Endothelial cell of umbilical vein (primary cell): ENCODE measurements around the gene C11orf21. TPM values are rescaled to one million over a fixed set of nuclear protein-coding genes. Genes with fewer than 3 reads are reported as not detected.

Experiments used
- BruUV-seq: library from RNA; stranded (reverse); fragments of 400-500 nt; replicated peaks from 2 replicates; lab custom pipeline; 2021; lab: Mats Ljungman, UMichigan
- CTCF ChIA-PET: fragments of 300-600, 350-600 bp; sonication (Branson Sonifier 250); formaldehyde crosslinking; loops from one replicate; lab custom pipeline; 2021; ENCODE audit warnings: antibody characterized with exemption, inconsistent platforms; lab: Charles Lee
- POLR2A ChIA-PET: fragments of 300-600, 350-600 bp; sonication (Branson Sonifier 250); formaldehyde crosslinking; loops from one replicate; lab custom pipeline; 2021; ENCODE audit warnings: antibody characterized with exemption, inconsistent platforms; lab: Charles Lee
- DNase-seq: peaks from one replicate; pipeline ENCODE4 v3.0.0-alpha.2; 2011; ENCODE audit warnings: low read depth, low spot score
- FAIRE-seq: peaks from 2 replicates; lab custom pipeline; 2011; peaks lifted over from hg19 to GRCh38; lab: Jason Lieb, UNC
- H2AFZ ChIP-seq: 2 replicates; pipeline ENCODE4 v1.6.0; 2012; ENCODE audit warnings: low read depth, low read length, control low read depth, inconsistent platforms
- H3K27ac ChIP-seq: 2 replicates; pipeline ENCODE4 v1.5.1; 2011; ENCODE audit warnings: low read depth, mild to moderate bottlenecking, control low read depth, low read length, moderate library complexity; ENCODE audit not compliant: insufficient read depth
- H3K27me3 ChIP-seq, 2 experiments: 2 replicates each; pipeline versions ENCODE4 v1.6.0 to v1.6.1; 2011; ENCODE audit warnings: low read length in 2 of 2, mixed read lengths in 1 of 2; ENCODE audit not compliant: control insufficient read depth in 2 of 2, insufficient read depth in 2 of 2
- H3K36me3 ChIP-seq, 2 experiments: 2 replicates in 1 of 2; 3 replicates in 1 of 2; pipeline ENCODE4 v1.5.1; 2011; ENCODE audit warnings: low read length in 2 of 2, mild to moderate bottlenecking in 1 of 2, moderate library complexity in 1 of 2; ENCODE audit not compliant: control insufficient read depth in 2 of 2, insufficient read depth in 2 of 2; ENCODE audit errors: extremely low read depth in 1 of 2
- H3K4me1 ChIP-seq: 3 replicates; pipeline ENCODE4 v1.5.1; 2011; ENCODE audit warnings: mild to moderate bottlenecking, low read length; ENCODE audit not compliant: control insufficient read depth, insufficient read depth; ENCODE audit errors: extremely low read depth
- H3K4me2 ChIP-seq: 2 replicates; pipeline ENCODE4 v1.6.1; 2011; ENCODE audit warnings: low read length, control low read depth, mixed read lengths; ENCODE audit not compliant: insufficient read depth
- H3K4me3 ChIP-seq, 3 experiments: fragments of 200-600 bp in 1 of 3; sonication (generic), shearing (Covaris generic) in 1 of 3; replicated peaks in 1 of 3; 2 replicates each; pipeline ENCODE4 v1.5.1; 2011 to 2016; ENCODE audit warnings: control low read depth in 3 of 3, low read length in 3 of 3, mild to moderate bottlenecking in 2 of 3, inconsistent platforms in 1 of 3, low read depth in 1 of 3, moderate library complexity in 1 of 3; ENCODE audit not compliant: insufficient read depth in 1 of 3
- H3K79me2 ChIP-seq: 2 replicates; pipeline ENCODE4 v1.6.0; 2012; ENCODE audit warnings: low read length, inconsistent platforms; ENCODE audit not compliant: control insufficient read depth, insufficient read depth
- H3K9ac ChIP-seq: replicated peaks from 2 replicates; pipeline ENCODE3; 2011; ENCODE audit warnings: low read length, control low read depth; ENCODE audit not compliant: insufficient read depth; ENCODE audit errors: extremely low read depth
- H3K9me1 ChIP-seq: replicated peaks from 3 replicates; pipeline ENCODE4 v1.6.0; 2011; ENCODE audit warnings: mild to moderate bottlenecking, low read length; ENCODE audit not compliant: control insufficient read depth, insufficient read depth; ENCODE audit errors: extremely low read depth
- H3K9me3 ChIP-seq: replicated peaks from 2 replicates; pipeline ENCODE4 v1.5.1; 2012; ENCODE audit warnings: low read length, inconsistent platforms; ENCODE audit not compliant: control insufficient read depth, insufficient read depth
- H4K20me1 ChIP-seq: replicated peaks from 2 replicates; pipeline ENCODE3; 2011; ENCODE audit warnings: mild to moderate bottlenecking, low read length; ENCODE audit not compliant: control insufficient read depth, insufficient read depth; ENCODE audit errors: extremely low read depth
- EZH2 ChIP-seq: IDR thresholded peaks from 2 replicates; pipeline ENCODE4 v1.6.1; 2012; ENCODE audit warnings: borderline replicate concordance, low read depth, mild to moderate bottlenecking, moderate library complexity, low read length, inconsistent platforms; ENCODE audit not compliant: severe bottlenecking
- FOS ChIP-seq: IDR thresholded peaks from 2 replicates; pipeline ENCODE4 v1.6.1; 2011; ENCODE audit warnings: mild to moderate bottlenecking, low read length, moderate library complexity, borderline replicate concordance; ENCODE audit not compliant: insufficient read depth
- GATA2 ChIP-seq: IDR thresholded peaks from 2 replicates; pipeline ENCODE4 v1.7.0; 2011; ENCODE audit warnings: low read depth, mild to moderate bottlenecking, moderate library complexity, mixed read lengths, low read length; ENCODE audit not compliant: insufficient read length, insufficient read depth
- JUN ChIP-seq: IDR thresholded peaks from 2 replicates; pipeline ENCODE4 v1.6.1; 2011; ENCODE audit warnings: borderline replicate concordance, low read depth; ENCODE audit not compliant: insufficient read length, insufficient read depth
- MAX ChIP-seq: IDR thresholded peaks from 2 replicates; pipeline ENCODE4 v1.6.1; 2011; ENCODE audit not compliant: insufficient read depth, insufficient read length
- MYC ChIP-seq: IDR thresholded peaks from one replicate; pipeline ENCODE4 v1.6.1; 2011; ENCODE audit warnings: mild to moderate bottlenecking, low read depth, low read length
- POLR2A ChIP-seq: IDR thresholded peaks from 2 replicates; pipeline ENCODE4 v1.6.1; 2012; ENCODE audit warnings: low read depth, mild to moderate bottlenecking, control low read depth, low read length
- POLR2AphosphoS5 ChIP-seq: IDR thresholded peaks from 2 replicates; pipeline ENCODE4 v1.6.1; 2012; ENCODE audit warnings: low read depth, mild to moderate bottlenecking, control low read depth, low read length, moderate library complexity; ENCODE audit not compliant: insufficient read depth
- dilution Hi-C: fragments of 300-500 bp; cut with MboI; formaldehyde crosslinking; loops from one replicate; pipeline ENCODE4 v1.15.0; 2019; ENCODE audit warnings: low sequenced_read_pairs; ENCODE audit not compliant: extremely low pct_ligation_motif_present
- intact Hi-C: fragments of 100-400 bp; cut with micrococcal nuclease; formaldehyde crosslinking; loops from one replicate; pipeline ENCODE4 v1.10.0; 2022
- polyA plus RNA-seq, 4 experiments: library from polyadenylated mRNA; depleted of rRNA in 3 of 4; stranded (reverse) in 3 of 4; unstranded in 1 of 4; fragments of >200 nt; gene quantifications; 2 replicates each; pipeline versions ENCODE4 v1.2.1 to v1.2.3, GENCODE V29; 2011 to 2012; ENCODE audit warnings: missing spikeins in 1 of 4
- total RNA-seq: library from RNA; stranded (reverse); gene quantifications from 2 replicates; pipeline ENCODE4 v1.2.3, GENCODE V29; 2021
- TF ChIP-seq, protein P1 (sequence below), 2 donors: IDR thresholded peaks; 1 replicate in 1 of 2; 2 replicates in 1 of 2; pipeline ENCODE4 v1.5.1; 2011; ENCODE audit warnings: low read length in 2 of 2, mild to moderate bottlenecking in 2 of 2, moderate library complexity in 2 of 2, control low read depth in 1 of 2, inconsistent platforms in 1 of 2, low read depth in 1 of 2; ENCODE audit not compliant: insufficient read depth in 1 of 2; ENCODE audit errors: extremely low read depth in 1 of 2

Gene C11orf21
- total and polyA plus RNA-seq, 2 donors (not counting 3 experiments of a cell fraction or from before 2014, with no cell fraction given) = not detected

GRCh38 chr11:2262301-2263070, 39.2 kb downstream of the C11orf21 start:
- H3K36me3 ChIP-seq = no peaks in the 10 kb centered on the region
- H3K27ac ChIP-seq = no peak overlapping the region
- no peak overlapping the region for H2AFZ ChIP-seq
- no peak overlapping the region for H3K4me3 ChIP-seq
- no peaks in the 10 kb centered on the region for H3K79me2 ChIP-seq
- no peak overlapping the region for H3K4me2 ChIP-seq
- ChIA-PET CTCF (no interaction called here), POLR2A (no interaction called here)
- dilution Hi-C loops (no loop called here), intact Hi-C loops (no loop called here)
- H4K20me1 ChIP-seq = no peaks in the 10 kb centered on the region
- TF ChIP-seq MYC (no peak), GATA2 (no peak), FOS (no peak), MAX (no peak), POLR2AphosphoS5 (no peak), JUN (no peak), POLR2A (no peak), EZH2 (no peak)
- TF ChIP-seq, protein P1, sequence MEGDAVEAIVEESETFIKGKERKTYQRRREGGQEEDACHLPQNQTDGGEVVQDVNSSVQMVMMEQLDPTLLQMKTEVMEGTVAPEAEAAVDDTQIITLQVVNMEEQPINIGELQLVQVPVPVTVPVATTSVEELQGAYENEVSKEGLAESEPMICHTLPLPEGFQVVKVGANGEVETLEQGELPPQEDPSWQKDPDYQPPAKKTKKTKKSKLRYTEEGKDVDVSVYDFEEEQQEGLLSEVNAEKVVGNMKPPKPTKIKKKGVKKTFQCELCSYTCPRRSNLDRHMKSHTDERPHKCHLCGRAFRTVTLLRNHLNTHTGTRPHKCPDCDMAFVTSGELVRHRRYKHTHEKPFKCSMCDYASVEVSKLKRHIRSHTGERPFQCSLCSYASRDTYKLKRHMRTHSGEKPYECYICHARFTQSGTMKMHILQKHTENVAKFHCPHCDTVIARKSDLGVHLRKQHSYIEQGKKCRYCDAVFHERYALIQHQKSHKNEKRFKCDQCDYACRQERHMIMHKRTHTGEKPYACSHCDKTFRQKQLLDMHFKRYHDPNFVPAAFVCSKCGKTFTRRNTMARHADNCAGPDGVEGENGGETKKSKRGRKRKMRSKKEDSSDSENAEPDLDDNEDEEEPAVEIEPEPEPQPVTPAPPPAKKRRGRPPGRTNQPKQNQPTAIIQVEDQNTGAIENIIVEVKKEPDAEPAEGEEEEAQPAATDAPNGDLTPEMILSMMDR (IDR thresholded peaks at IDR 0.05; ENCODE audit: extremely low read depth in 1 of 2, insufficient read depth in 1 of 2, low read depth in 1 of 2, low read length in 2 of 2) = no peak
- H3K9me3 ChIP-seq = no peaks in the 10 kb centered on the region
- H3K9ac ChIP-seq = no peak overlapping the region
- H3K4me1 ChIP-seq = no peaks in the 10 kb centered on the region
- FAIRE-seq = no peak
- peaks cover 0 to 2% of the 10 kb centered on the region in 2 experiments for H3K27me3 ChIP-seq
- BruUV-seq = no TSS peak
- H3K9me1 ChIP-seq = no peaks in the 10 kb centered on the region
- no peak for DNase-seq
